ENCODE measurements around the gene EBPL. TPM values are rescaled to one million over a fixed set of nuclear protein-coding genes. Genes with fewer than 3 reads are reported as not detected.
A peak's percentile ranks its signal among the peaks of the same experiment; 100 is the strongest.

Gene EBPL
- total and polyA plus RNA-seq, 2 of the 4 experiments (the other 2 are of a cell fraction), result 57.9 to 65.3 TPM

DNA sequence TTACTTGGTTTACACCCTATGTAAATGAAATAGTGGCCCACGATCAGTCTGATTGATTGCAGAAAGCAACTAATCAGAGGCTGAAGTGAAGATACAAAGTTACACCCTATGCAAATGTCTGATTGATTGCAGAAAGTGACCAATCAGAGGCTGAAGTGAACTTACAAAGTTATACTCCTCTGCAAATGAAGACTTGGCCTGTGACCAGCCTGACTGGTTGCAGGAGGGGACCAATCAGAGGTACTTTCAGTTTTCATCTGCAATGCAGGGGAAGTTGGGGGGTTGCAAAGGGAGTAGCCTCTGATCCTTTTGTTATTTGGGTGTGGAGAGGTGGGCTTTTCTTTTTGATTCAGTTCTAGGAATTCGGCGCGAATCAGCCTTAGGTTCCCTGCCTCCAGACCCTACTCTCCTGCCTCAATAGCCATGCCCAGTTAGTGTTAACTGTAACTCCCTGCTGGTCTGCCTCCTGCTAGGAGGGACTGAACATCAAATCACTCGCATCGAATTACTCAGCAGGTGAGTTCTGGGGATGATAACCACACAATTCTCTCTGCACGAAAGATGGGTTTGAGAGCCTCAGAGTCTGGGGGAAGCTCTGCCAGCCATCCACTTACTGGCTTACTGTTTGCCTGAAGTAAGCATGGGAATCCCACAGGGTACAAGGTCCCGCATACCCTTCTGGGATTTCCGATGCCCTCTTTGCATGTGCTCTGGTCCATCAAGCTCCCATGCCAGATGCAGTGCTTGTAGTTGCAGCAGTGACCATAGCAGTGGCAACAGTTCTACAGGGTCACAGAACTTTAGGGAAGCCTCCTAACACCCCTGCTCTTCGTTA, 55.5 kb downstream of the EBPL start:
- intact Hi-C loops (cut with micrococcal nuclease) (no loop called here), in situ Hi-C loops (cut with MboI; ENCODE audit: low sequenced_read_pairs) (no loop called here), dilution Hi-C loops (cut with HindIII; ENCODE audit: low sequenced_read_pairs, unreplicated experiment) (no loop called here)
- Histone ChIP-seq H3K9ac (ENCODE audit: low read depth, low read length) (no peak overlapping the region), H2AFZ (replicated peaks; ENCODE audit: low read length, poor library complexity) (peak overlapping the region; percentile 46), H3K79me1 (ENCODE audit: low read depth in 1 of 2, low read length in 2 of 2) (no peaks in the 10 kb centered on the region), H4K20me1 (ENCODE audit: insufficient read depth, low read length) (no peaks in the 10 kb centered on the region), H2BK120ac (ENCODE audit: low read depth, low read length) (no peak overlapping the region), H3K4me2 (ENCODE audit: low read depth, low read length) (peak overlapping the region; percentile 3), H4K91ac (ENCODE audit: insufficient read depth, low read depth, low read length) (no peak overlapping the region), H2AK9ac (replicated peaks; ENCODE audit: low read depth, low read length, poor library complexity) (no peak overlapping the region), H2AK5ac (ENCODE audit: low read depth, low read length) (0 out of 2 replicates have a peak overlapping the region, but pooled peaks have one; percentile 2), H2BK5ac (ENCODE audit: low read depth, low read length, poor library complexity, severe bottlenecking) (no peak overlapping the region), H4K8ac (ENCODE audit: low read depth in 2 of 2, low read length in 2 of 2) (no peak overlapping the region; a peak in 1 of 4 replicates), H3K36me3 (ENCODE audit: control insufficient read depth, insufficient read depth, low read length) (no peaks in the 10 kb centered on the region), H3K18ac (ENCODE audit: low read depth, low read length) (no peak overlapping the region), H3K23ac (ENCODE audit: low read depth, low read length) (no peak overlapping the region), H3K4ac (ENCODE audit: low read depth, low read length) (no peak overlapping the region), H2BK15ac (ENCODE audit: low read depth, low read length) (no peak overlapping the region), H3K4me3 (ENCODE audit: insufficient read depth, low read depth, low read length) (no peak overlapping the region), H3K27me3 (ENCODE audit: control insufficient read depth, insufficient read depth, low read length) (no peaks in the 10 kb centered on the region), H2BK20ac (ENCODE audit: low read depth, low read length) (no peak overlapping the region), H3K4me1 (ENCODE audit: control insufficient read depth, insufficient read depth, low read length) (no peaks in the 10 kb centered on the region), H3K9me1 (ENCODE audit: insufficient read depth, low read length) (no peaks in the 10 kb centered on the region), H3K9me3 (ENCODE audit: control insufficient read depth, insufficient read depth, low read length) (no peaks in the 10 kb centered on the region), H4K5ac (ENCODE audit: low read depth, low read length) (no peak overlapping the region; the same call in 1 of the 2 replicates), H3K56ac (ENCODE audit: extremely low read depth, insufficient read depth, low read length) (no peak overlapping the region), H3K14ac (replicated peaks; ENCODE audit: low read depth, low read length) (no peak overlapping the region), H3K27ac (ENCODE audit: insufficient read depth, low read length) (no peak overlapping the region)
- POLR2A ChIA-PET (ENCODE audit: unreplicated experiment), result interaction anchor here (0.5 kb wide), 1 partner anchor 115 kb away, joined by 3 read pairs; no protein-coding TSS in a partner anchor
- no peak; the same call in 1 of the 2 replicates for ATAC-seq (ENCODE audit: low read depth)
- BruUV-seq (replicated peaks), result no TSS peak
- TF ChIP-seq RCOR1 (IDR thresholded peaks at IDR 0.05; ENCODE audit: insufficient replicate concordance, low read length), result no peak
- TF ChIP-seq MXI1 (IDR thresholded peaks at IDR 0.05; ENCODE audit: borderline replicate concordance, low read depth, low read length), result no peak
- TF ChIP-seq CHD1 (IDR thresholded peaks at IDR 0.05; ENCODE audit: low read depth, low read length), result no peak
- no peak for TF ChIP-seq FOS (IDR thresholded peaks at IDR 0.05; ENCODE audit: low read depth, low read length)
- no peak for TF ChIP-seq MAFK (IDR thresholded peaks at IDR 0.05; ENCODE audit: low read depth, low read length)
- no peak for TF ChIP-seq RFX5 (IDR thresholded peaks at IDR 0.05; ENCODE audit: low read depth, low read length)
- WGBS, 2 experiments (ENCODE audit: extremely low coverage in 2 of 2, insufficient read length in 1 of 2), result 70% methylated on average over 2 of the region's 10 CpGs; no CpG with 5 or more reads in 1 of the 2 experiments
- DNase-seq, result peak; percentile 43
- CTCF ChIA-PET, result no interaction called here
